GM12875 (cell line): ENCODE results near the gene SOCS7.

Experiments used
- H3K4me3 ChIP-seq: one replicate; pipeline ENCODE4 v1.5.1; 2011; ENCODE audit warnings: low read depth, low read length, control low read depth
- CTCF ChIP-seq: IDR thresholded peaks from 2 replicates; pipeline ENCODE4 v1.5.1; 2011; ENCODE audit warnings: low read depth, mild to moderate bottlenecking, control low read depth, inconsistent platforms, low read length, moderate library complexity, borderline replicate concordance; ENCODE audit not compliant: insufficient read depth

SOCS7 gene

GRCh38 chr17:38425744-38426143, 74.1 kb downstream of the SOCS7 start:
- TF ChIP-seq CTCF: no peak
- H3K4me3 ChIP-seq: no peak overlapping the region

- TF ChIP-seq CTCF: no peak
These were observed 74.8 kb downstream of the SOCS7 start for GRCh38 chr17:38426441-38426840.

GRCh38 chr17:38427160-38427949, 75.7 kb downstream of the SOCS7 start:
- TF ChIP-seq CTCF: no peak
- H3K4me3 ChIP-seq: peak overlapping the region; percentile 7

More at GRCh38 chr17:38426441-38426840, 74.8 kb downstream of the SOCS7 start:
- H3K4me3 ChIP-seq: no peak overlapping the region

- TF ChIP-seq CTCF: no peak
- H3K4me3 ChIP-seq: peak within 1 kb of the TSS; percentile 44
These were observed 76.5 kb downstream of the SOCS7 start, which contains the start of gene ARHGAP23 for GRCh38 chr17:38428112-38428642. Gene ARHGAP23 (plus strand): TSS chr17:38428464. CDS start chr17:38428486, 22 bp downstream.

GRCh38 chr17:38428643-38429371, 77.2 kb downstream of the SOCS7 start:
- H3K4me3 ChIP-seq: peak overlapping the region; percentile 44
- no peak for TF ChIP-seq CTCF

GRCh38 chr17:38429476-38430100, 77.9 kb downstream of the SOCS7 start:
- no peak overlapping the region for H3K4me3 ChIP-seq
- no peak for TF ChIP-seq CTCF
